ENCODE data around the gene CPA4. TPM values are rescaled to one million over a fixed set of nuclear protein-coding genes. Genes with fewer than 3 reads are reported as not detected.
A peak's percentile ranks its signal among the peaks of the same experiment; 100 is the strongest.

CPA4 gene
- total RNA-seq, 2 donors from 2014 or later, result 9.6 to 10.2 TPM

GRCh38 chr7:130353196-130353595, 60.2 kb downstream of the CPA4 start:
- no peaks in the 10 kb centered on the region for H3K9me3 ChIP-seq
- TF ChIP-seq POLR2A (IDR thresholded peaks at IDR 0.05), result no peak
- TF ChIP-seq CTCF (IDR thresholded peaks at IDR 0.05), result no peak
- H3K4me3 ChIP-seq, result no peak overlapping the region
- ATAC-seq, result no peak
- intact Hi-C loops (cut with DNase I), result no loop called here
- 88 to 94% methylated on average over 7 of the region's 7 CpGs for WGBS, 2 donors
- peaks cover 14% of the 10 kb centered on the region for H3K4me1 ChIP-seq
- no peaks in the 10 kb centered on the region for H3K36me3 ChIP-seq (replicated peaks in 1 of 2; ENCODE audit: insufficient read depth in 1 of 2, low read depth in 2 of 2)
- no peak for DNase-seq
- H3K27me3 ChIP-seq, result no peaks in the 10 kb centered on the region
- H3K27ac ChIP-seq, result no peak overlapping the region

- H3K4me1 ChIP-seq, result peaks cover 14% of the 10 kb centered on the region
- no peak for TF ChIP-seq POLR2A (IDR thresholded peaks at IDR 0.05)
- TF ChIP-seq CTCF (IDR thresholded peaks at IDR 0.05), result no peak
- peak overlapping the region; percentile 41 to 63 (median 56) for H3K27ac ChIP-seq
- DNase-seq (peak in 3 of 4 donors; percentile 39 to 61 (median 57)), ATAC-seq (peak; percentile 75)
- no peaks in the 10 kb centered on the region for H3K9me3 ChIP-seq
- H3K27me3 ChIP-seq, result no peaks in the 10 kb centered on the region
- WGBS, 2 donors, result 69 to 77% methylated on average over 8 to 9 of the region's 9 CpGs
- no peak overlapping the region for H3K4me3 ChIP-seq
- intact Hi-C loops (cut with DNase I), result no loop called here
- no peaks in the 10 kb centered on the region for H3K36me3 ChIP-seq (replicated peaks in 1 of 2; ENCODE audit: insufficient read depth in 1 of 2, low read depth in 2 of 2)
These were observed 63.3 kb downstream of the CPA4 start for GRCh38 chr7:130356121-130356875.

GRCh38 chr7:130356876-130357611, 64.1 kb downstream of the CPA4 start:
- intact Hi-C loops (cut with DNase I), result no loop called here
- TF ChIP-seq POLR2A (IDR thresholded peaks at IDR 0.05) (no peak), CTCF (IDR thresholded peaks at IDR 0.05) (no peak)
- H3K27me3 ChIP-seq, result no peaks in the 10 kb centered on the region
- H3K9me3 ChIP-seq, result no peaks in the 10 kb centered on the region
- no peaks in the 10 kb centered on the region for H3K36me3 ChIP-seq (replicated peaks in 1 of 2; ENCODE audit: insufficient read depth in 1 of 2, low read depth in 2 of 2)
- DNase-seq (peak in 3 of 4 donors; percentile 32 to 81 (median 60)), ATAC-seq (peak; percentile 59)
- H3K4me3 ChIP-seq, result no peak overlapping the region
- H3K4me1 ChIP-seq, result peaks cover 14% of the 10 kb centered on the region
- H3K27ac ChIP-seq, result peak overlapping the region; percentile 41 to 63 (median 56)
- WGBS, 2 donors, result 73 to 78% methylated on average over 16 of the region's 16 CpGs

GRCh38 chr7:130358471-130358870, 65.5 kb downstream of the CPA4 start:
- TF ChIP-seq POLR2A (IDR thresholded peaks at IDR 0.05) (no peak), CTCF (IDR thresholded peaks at IDR 0.05) (no peak)
- no peaks in the 10 kb centered on the region for H3K36me3 ChIP-seq (replicated peaks in 1 of 2; ENCODE audit: insufficient read depth in 1 of 2, low read depth in 2 of 2)
- no peak for ATAC-seq
- no peaks in the 10 kb centered on the region for H3K27me3 ChIP-seq
- intact Hi-C loops (cut with DNase I), result no loop called here
- DNase-seq, result peak in 1 of 4 donors; percentile 7
- WGBS, 2 donors, result 96% methylated on average over 4 of the region's 4 CpGs
- no peak overlapping the region for H3K27ac ChIP-seq
- no peaks in the 10 kb centered on the region for H3K9me3 ChIP-seq
- peaks cover 18% of the 10 kb centered on the region for H3K4me1 ChIP-seq
- no peak overlapping the region for H3K4me3 ChIP-seq
